GM21447 (cell line): Measurements from ENCODE around the gene MAB21L4.

Source experiments
- ATAC-seq: cut with Tn5 transposase; IDR thresholded peaks from one replicate; pipeline ENCODE4 v1.9.1; 2021; ENCODE audit not compliant: unreplicated experiment

MAB21L4 gene

GRCh38 chr2:240913810-240914644 lies 18.1 kb upstream of the MAB21L4 start:
- ATAC-seq, result no peak

- no peak for ATAC-seq
Measured at GRCh38 chr2:240912878-240913809, 17.2 kb upstream of the MAB21L4 start.

GRCh38 chr2:240911641-240912265 lies 15.8 kb upstream of the MAB21L4 start:
- ATAC-seq, result no peak

GRCh38 chr2:240909216-240909974 lies 13.4 kb upstream of the MAB21L4 start:
- ATAC-seq, result no peak

- no peak for ATAC-seq
Measured at GRCh38 chr2:240906911-240907590, 11.1 kb upstream of the MAB21L4 start.

GRCh38 chr2:240906141-240906910 lies 10.4 kb upstream of the MAB21L4 start, which contains the start of gene CROCC2:
CROCC2 (plus strand) TSS chr2:240906336; CDS start chr2:240906514, 178 bp downstream.
- no peak for ATAC-seq

GRCh38 chr2:240905176-240905781 lies 9.3 kb upstream of the MAB21L4 start:
- no peak for ATAC-seq

GRCh38 chr2:240904216-240905175 lies 8.5 kb upstream of the MAB21L4 start:
- ATAC-seq, result no peak

- no peak for ATAC-seq
Measured at GRCh38 chr2:240903191-240904060, 7.5 kb upstream of the MAB21L4 start.

GRCh38 chr2:240902615-240903041 lies 6.7 kb upstream of the MAB21L4 start:
- no peak for ATAC-seq

GRCh38 chr2:240901986-240902614 lies 6.1 kb upstream of the MAB21L4 start:
- no peak for ATAC-seq

- ATAC-seq, result no peak
Measured at GRCh38 chr2:240900141-240900860, 4.3 kb upstream of the MAB21L4 start.

GRCh38 chr2:240899468-240899865 lies 3.5 kb upstream of the MAB21L4 start:
- no peak for ATAC-seq

GRCh38 chr2:240898731-240899467 lies 2.9 kb upstream of the MAB21L4 start:
- no peak for ATAC-seq
